ENCODE results near the gene CHTOP.
A peak's percentile ranks its signal among the peaks of the same experiment; 100 is the strongest.
"Not testable (repeated sequence)": the region's sequence is repeated elsewhere in the genome, so short reads cannot be mapped to it uniquely, and the experiment has no call there.

Gene CHTOP

GRCh38 chr1:153588033-153588432, 45.8 kb upstream of the CHTOP start:
- H3K4ac ChIP-seq (ENCODE audit: low read depth in 1 of 2, low read length in 2 of 2); H3K27ac ChIP-seq (ENCODE audit: low read length, poor library complexity, severe bottlenecking): not testable (repeated sequence)
- WGBS, result 97% methylated on average over 8 of the region's 10 CpGs

GRCh38 chr1:153588482-153588881, 45.4 kb upstream of the CHTOP start:
- Histone ChIP-seq H2BK5ac (ENCODE audit: low read depth, low read length, poor library complexity, severe bottlenecking) (no peak overlapping the region), H4K8ac (ENCODE audit: low read length) (no peak overlapping the region), H3K4me1 (ENCODE audit: control insufficient read depth, insufficient read depth, low read depth, low read length) (no peaks in the 10 kb centered on the region), H3K27me3 (ENCODE audit: control insufficient read depth in 1 of 2, insufficient read depth in 1 of 2, low read length in 2 of 2) (no peaks in the 10 kb centered on the region), H3K27ac (ENCODE audit: low read length, poor library complexity, severe bottlenecking) (no peak overlapping the region), H3K36me3 (ENCODE audit: control insufficient read depth in 1 of 2, insufficient read depth in 2 of 2, low read depth in 1 of 2, low read length in 2 of 2) (no peaks in the 10 kb centered on the region), H4K91ac (ENCODE audit: low read length) (no peak overlapping the region), H3K4ac (ENCODE audit: low read depth in 1 of 2, low read length in 2 of 2) (no peak overlapping the region), H3K18ac (ENCODE audit: low read depth in 1 of 2, low read length in 2 of 2) (no peak overlapping the region), H3K23ac (ENCODE audit: low read length in 2 of 2) (no peak overlapping the region), H2BK15ac (ENCODE audit: low read depth, poor library complexity, severe bottlenecking) (no peak overlapping the region), H2AK5ac (ENCODE audit: low read length, severe bottlenecking) (no peak overlapping the region), H3K9ac (ENCODE audit: low read length) (no peak overlapping the region), H2BK12ac (ENCODE audit: low read length in 2 of 2) (no peak overlapping the region), H2AFZ (ENCODE audit: low read depth, low read length) (no peak overlapping the region), H2BK120ac (ENCODE audit: low read depth, low read length) (no peak overlapping the region), H3K14ac (ENCODE audit: low read length in 2 of 2) (no peak overlapping the region), H3K9me3 (ENCODE audit: control insufficient read depth, low read length) (no peaks in the 10 kb centered on the region), H3K4me3 (ENCODE audit: insufficient read depth in 1 of 2, low read depth in 1 of 2, low read length in 2 of 2) (no peak overlapping the region), H3K79me1 (replicated peaks; ENCODE audit: low read length, poor library complexity, severe bottlenecking) (no peaks in the 10 kb centered on the region), H3K4me2 (ENCODE audit: low read length, poor library complexity, severe bottlenecking) (no peak overlapping the region)
- no peak for DNase-seq
- WGBS, result no CpG with 5 or more reads among the region's 2 CpGs

More at GRCh38 chr1:153588033-153588432, 45.8 kb upstream of the CHTOP start:
- not testable (repeated sequence) for H3K4me3 ChIP-seq (ENCODE audit: insufficient read depth in 1 of 2, low read depth in 1 of 2, low read length in 2 of 2); H2BK5ac ChIP-seq (ENCODE audit: low read depth, low read length, poor library complexity, severe bottlenecking); H3K4me2 ChIP-seq (ENCODE audit: low read length, poor library complexity, severe bottlenecking); H2BK120ac ChIP-seq (ENCODE audit: low read depth, low read length); H2AFZ ChIP-seq (ENCODE audit: low read depth, low read length); H3K9ac ChIP-seq (ENCODE audit: low read length); H3K23ac ChIP-seq (ENCODE audit: low read length in 2 of 2); H4K91ac ChIP-seq (ENCODE audit: low read length); H3K79me1 ChIP-seq (replicated peaks; ENCODE audit: low read length, poor library complexity, severe bottlenecking); H3K9me3 ChIP-seq (ENCODE audit: control insufficient read depth, low read length); H2AK5ac ChIP-seq (ENCODE audit: low read length, severe bottlenecking); H3K36me3 ChIP-seq (ENCODE audit: control insufficient read depth in 1 of 2, insufficient read depth in 2 of 2, low read depth in 1 of 2, low read length in 2 of 2); H2BK15ac ChIP-seq (ENCODE audit: low read depth, poor library complexity, severe bottlenecking); H4K8ac ChIP-seq (ENCODE audit: low read length); H3K14ac ChIP-seq (ENCODE audit: low read length in 2 of 2); H3K27me3 ChIP-seq (ENCODE audit: control insufficient read depth in 1 of 2, insufficient read depth in 1 of 2, low read length in 2 of 2); DNase-seq; H3K4me1 ChIP-seq (ENCODE audit: control insufficient read depth, insufficient read depth, low read depth, low read length); H2BK12ac ChIP-seq (ENCODE audit: low read length in 2 of 2); H3K18ac ChIP-seq (ENCODE audit: low read depth in 1 of 2, low read length in 2 of 2)

- Histone ChIP-seq H3K4me1 (ENCODE audit: control insufficient read depth, insufficient read depth, low read depth, low read length) (peaks cover 4% of the 10 kb centered on the region), H3K27ac (ENCODE audit: low read length, poor library complexity, severe bottlenecking) (no peak overlapping the region), H3K4me3 (ENCODE audit: insufficient read depth in 1 of 2, low read depth in 1 of 2, low read length in 2 of 2) (no peak overlapping the region), H4K91ac (ENCODE audit: low read length) (no peak overlapping the region), H3K4ac (ENCODE audit: low read depth in 1 of 2, low read length in 2 of 2) (no peak overlapping the region), H3K4me2 (ENCODE audit: low read length, poor library complexity, severe bottlenecking) (no peak overlapping the region), H2BK12ac (ENCODE audit: low read length in 2 of 2) (no peak overlapping the region), H3K27me3 (ENCODE audit: control insufficient read depth in 1 of 2, insufficient read depth in 1 of 2, low read length in 2 of 2) (no peaks in the 10 kb centered on the region), H4K8ac (ENCODE audit: low read length) (no peak overlapping the region), H2AK5ac (ENCODE audit: low read length, severe bottlenecking) (no peak overlapping the region), H3K9me3 (ENCODE audit: control insufficient read depth, low read length) (no peaks in the 10 kb centered on the region), H3K23ac (ENCODE audit: low read length in 2 of 2) (no peak overlapping the region), H2BK15ac (ENCODE audit: low read depth, poor library complexity, severe bottlenecking) (no peak overlapping the region), H2AFZ (ENCODE audit: low read depth, low read length) (no peak overlapping the region), H3K9ac (ENCODE audit: low read length) (peak overlapping the region; percentile 54), H3K79me1 (replicated peaks; ENCODE audit: low read length, poor library complexity, severe bottlenecking) (no peaks in the 10 kb centered on the region), H3K18ac (ENCODE audit: low read depth in 1 of 2, low read length in 2 of 2) (no peak overlapping the region), H2BK5ac (ENCODE audit: low read depth, low read length, poor library complexity, severe bottlenecking) (no peak overlapping the region), H3K14ac (ENCODE audit: low read length in 2 of 2) (no peak overlapping the region), H3K36me3 (ENCODE audit: control insufficient read depth in 1 of 2, insufficient read depth in 2 of 2, low read depth in 1 of 2, low read length in 2 of 2) (peaks cover 0 to 4% of the 10 kb centered on the region in 2 experiments), H2BK120ac (ENCODE audit: low read depth, low read length) (no peak overlapping the region)
- DNase-seq, result no peak
- whole genome bisulfite sequencing, result 37% methylated on average over 1 of the region's 4 CpGs
These were observed 41.1 kb upstream of the CHTOP start for GRCh38 chr1:153592748-153593147.

- peaks cover 5 to 20% of the 10 kb centered on the region in 2 experiments for H3K36me3 ChIP-seq (ENCODE audit: control insufficient read depth in 1 of 2, insufficient read depth in 2 of 2, low read depth in 1 of 2, low read length in 2 of 2)
- H3K18ac ChIP-seq (ENCODE audit: low read depth in 1 of 2, low read length in 2 of 2), result no peak overlapping the region
- no peaks in the 10 kb centered on the region for H3K9me3 ChIP-seq (ENCODE audit: control insufficient read depth, low read length)
- H3K14ac ChIP-seq (ENCODE audit: low read length in 2 of 2), result no peak overlapping the region
- H3K4me3 ChIP-seq (ENCODE audit: insufficient read depth in 1 of 2, low read depth in 1 of 2, low read length in 2 of 2), result no peak overlapping the region
- no peak overlapping the region for H3K27ac ChIP-seq (ENCODE audit: low read length, poor library complexity, severe bottlenecking)
- no peak overlapping the region for H3K23ac ChIP-seq (ENCODE audit: low read length in 2 of 2)
- H2AK5ac ChIP-seq (ENCODE audit: low read length, severe bottlenecking), result no peak overlapping the region
- H4K8ac ChIP-seq (ENCODE audit: low read length), result no peak overlapping the region
- H4K91ac ChIP-seq (ENCODE audit: low read length), result no peak overlapping the region
- WGBS, result 71% methylated on average over 6 of the region's 6 CpGs
- H2BK5ac ChIP-seq (ENCODE audit: low read depth, low read length, poor library complexity, severe bottlenecking), result no peak overlapping the region
- H3K9ac ChIP-seq (ENCODE audit: low read length), result no peak overlapping the region
- H3K79me1 ChIP-seq (replicated peaks; ENCODE audit: low read length, poor library complexity, severe bottlenecking), result peaks cover 6% of the 10 kb centered on the region
- H3K4me1 ChIP-seq (ENCODE audit: control insufficient read depth, insufficient read depth, low read depth, low read length), result peaks cover 15% of the 10 kb centered on the region
- no peak overlapping the region for H2BK15ac ChIP-seq (ENCODE audit: low read depth, poor library complexity, severe bottlenecking)
- H3K4ac ChIP-seq (ENCODE audit: low read depth in 1 of 2, low read length in 2 of 2), result no peak overlapping the region
- H2AFZ ChIP-seq (ENCODE audit: low read depth, low read length), result no peak overlapping the region
- no peaks in the 10 kb centered on the region for H3K27me3 ChIP-seq (ENCODE audit: control insufficient read depth in 1 of 2, insufficient read depth in 1 of 2, low read length in 2 of 2)
- H2BK120ac ChIP-seq (ENCODE audit: low read depth, low read length), result no peak overlapping the region
- peak; percentile 73 for DNase-seq
- no peak overlapping the region for H3K4me2 ChIP-seq (ENCODE audit: low read length, poor library complexity, severe bottlenecking)
- H2BK12ac ChIP-seq (ENCODE audit: low read length in 2 of 2), result no peak overlapping the region
These were observed 36.7 kb upstream of the CHTOP start for GRCh38 chr1:153597206-153597605.

Data from mesenchymal stem cell (in vitro differentiated cells and primary cell).